ENCODE measurements around the gene APOE. TPM values are rescaled to one million over a fixed set of nuclear protein-coding genes. Genes with fewer than 3 reads are reported as not detected.

APOE gene
- total and polyA plus RNA-seq, 2 of the 13 experiments (the other 11 are each of a cell fraction or from before 2014, with no cell fraction given) = 1,328 to 1,470 TPM

DNA sequence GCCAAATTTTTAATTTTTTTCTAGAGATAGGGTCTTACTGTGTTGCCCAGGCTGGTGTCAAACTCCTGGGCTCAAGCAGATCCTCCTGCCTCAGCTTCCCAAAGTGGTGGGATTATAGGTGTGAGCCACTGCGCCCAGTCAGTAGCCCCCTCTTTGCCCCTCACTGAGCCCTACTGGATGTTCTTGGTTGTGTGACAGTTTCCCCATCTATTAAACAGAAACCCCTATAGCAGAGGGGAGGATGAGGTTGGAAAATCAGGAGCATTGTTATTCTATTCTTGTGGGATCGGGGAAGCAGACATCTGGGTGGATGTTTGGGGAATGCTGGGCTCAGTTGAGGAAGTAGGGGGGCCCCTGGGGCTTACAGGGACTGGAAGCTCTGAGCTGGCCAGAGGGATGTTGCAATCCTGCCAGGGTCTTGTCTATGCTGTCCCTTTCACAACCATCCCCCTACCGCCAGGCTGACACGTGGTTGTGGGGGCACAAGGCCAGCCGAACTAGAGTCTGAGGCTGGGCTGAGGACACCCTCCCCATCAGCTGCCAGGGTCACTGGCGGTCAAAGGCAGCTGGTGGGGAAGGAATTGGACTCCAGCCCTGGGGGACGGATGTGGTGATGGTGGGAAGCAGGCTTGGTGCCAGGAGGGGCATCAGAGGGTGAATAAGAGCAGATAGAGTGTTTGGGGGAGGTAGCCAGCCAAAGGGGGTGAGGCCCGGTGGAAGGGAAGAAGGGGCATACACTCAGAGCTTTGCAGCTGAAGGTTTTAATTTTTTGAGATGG lies 19.7 kb downstream of the APOE start (continued):
- TF ChIP-seq CREB1 (IDR thresholded peaks at IDR 0.05) (peak; percentile 47; the same call in 1 of the 2 replicates), CREB1 (CRISPR knock-in tag; IDR thresholded peaks at IDR 0.05) (no peak; the same call in 1 of the 2 replicates), CENPX (CRISPR knock-in tag; IDR thresholded peaks at IDR 0.05) (no peak), RARA (CRISPR knock-in tag; IDR thresholded peaks at IDR 0.05) (peak; percentile 100), ZNF777 (CRISPR knock-in tag; IDR thresholded peaks at IDR 0.05) (no peak), ZNF33B (CRISPR knock-in tag; IDR thresholded peaks at IDR 0.05) (0 out of 2 replicates have a peak, but pooled peaks have one; percentile 69), PPARG (CRISPR knock-in tag; conservative IDR thresholded peaks at IDR 0.05) (peak; percentile 91), MAFF (IDR thresholded peaks at IDR 0.05; ENCODE audit: low read depth, low read length) (no peak), TEAD3 (CRISPR knock-in tag; optimal IDR thresholded peaks at IDR 0.05; ENCODE audit: borderline replicate concordance) (peak; percentile 94), MBNL3 (CRISPR knock-in tag; conservative IDR thresholded peaks at IDR 0.05) (no peak), RBFOX2 (IDR thresholded peaks at IDR 0.05; ENCODE audit: low read depth, low read length) (peak; percentile 25; the same call in 1 of the 2 replicates), ZNF530 (CRISPR knock-in tag; IDR thresholded peaks at IDR 0.05; ENCODE audit: low read depth) (no peak), FOSL1 (CRISPR knock-in tag; IDR thresholded peaks at IDR 0.05; ENCODE audit: borderline replicate concordance) (peak; percentile 59; the same call in 1 of the 2 replicates), KLF6 (CRISPR knock-in tag; IDR thresholded peaks at IDR 0.05) (peak; percentile 81), NRL (CRISPR knock-in tag; IDR thresholded peaks at IDR 0.05; ENCODE audit: borderline replicate concordance) (peak; percentile 97), ZNF713 (CRISPR knock-in tag; IDR thresholded peaks at IDR 0.05) (peak; percentile 98; the same call in 1 of the 2 replicates), TAF1 (CRISPR knock-in tag; IDR thresholded peaks at IDR 0.05) (peak; percentile 52; the same call in 1 of the 2 replicates), CCDC6 (CRISPR knock-in tag; IDR thresholded peaks at IDR 0.05) (peak; percentile 99), SRSF1 (optimal IDR thresholded peaks at IDR 0.05; ENCODE audit: low read depth, low read length) (no peak)
- TF ChIP-seq, protein P1, sequence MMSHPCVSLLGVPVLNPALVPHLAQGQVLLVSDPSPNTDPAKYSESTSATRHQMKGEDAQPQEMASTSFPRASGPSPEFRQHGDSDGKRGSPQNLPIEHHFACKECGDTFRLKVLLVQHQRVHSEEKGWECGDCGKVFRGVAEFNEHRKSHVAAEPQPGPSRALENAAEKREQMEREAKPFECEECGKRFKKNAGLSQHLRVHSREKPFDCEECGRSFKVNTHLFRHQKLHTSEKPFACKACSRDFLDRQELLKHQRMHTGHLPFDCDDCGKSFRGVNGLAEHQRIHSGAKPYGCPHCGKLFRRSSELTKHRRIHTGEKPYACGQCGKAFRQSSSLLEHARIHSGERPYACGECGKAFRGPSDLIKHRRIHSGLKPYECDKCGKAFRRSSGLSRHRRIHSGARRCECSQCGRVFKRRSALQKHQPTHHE (CRISPR knock-in tag; IDR thresholded peaks at IDR 0.05; ENCODE audit: borderline replicate concordance) = peak; percentile 83; the same call in 1 of the 2 replicates
- TF ChIP-seq, protein P2, sequence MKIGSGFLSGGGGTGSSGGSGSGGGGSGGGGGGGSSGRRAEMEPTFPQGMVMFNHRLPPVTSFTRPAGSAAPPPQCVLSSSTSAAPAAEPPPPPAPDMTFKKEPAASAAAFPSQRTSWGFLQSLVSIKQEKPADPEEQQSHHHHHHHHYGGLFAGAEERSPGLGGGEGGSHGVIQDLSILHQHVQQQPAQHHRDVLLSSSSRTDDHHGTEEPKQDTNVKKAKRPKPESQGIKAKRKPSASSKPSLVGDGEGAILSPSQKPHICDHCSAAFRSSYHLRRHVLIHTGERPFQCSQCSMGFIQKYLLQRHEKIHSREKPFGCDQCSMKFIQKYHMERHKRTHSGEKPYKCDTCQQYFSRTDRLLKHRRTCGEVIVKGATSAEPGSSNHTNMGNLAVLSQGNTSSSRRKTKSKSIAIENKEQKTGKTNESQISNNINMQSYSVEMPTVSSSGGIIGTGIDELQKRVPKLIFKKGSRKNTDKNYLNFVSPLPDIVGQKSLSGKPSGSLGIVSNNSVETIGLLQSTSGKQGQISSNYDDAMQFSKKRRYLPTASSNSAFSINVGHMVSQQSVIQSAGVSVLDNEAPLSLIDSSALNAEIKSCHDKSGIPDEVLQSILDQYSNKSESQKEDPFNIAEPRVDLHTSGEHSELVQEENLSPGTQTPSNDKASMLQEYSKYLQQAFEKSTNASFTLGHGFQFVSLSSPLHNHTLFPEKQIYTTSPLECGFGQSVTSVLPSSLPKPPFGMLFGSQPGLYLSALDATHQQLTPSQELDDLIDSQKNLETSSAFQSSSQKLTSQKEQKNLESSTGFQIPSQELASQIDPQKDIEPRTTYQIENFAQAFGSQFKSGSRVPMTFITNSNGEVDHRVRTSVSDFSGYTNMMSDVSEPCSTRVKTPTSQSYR (CRISPR knock-in tag; IDR thresholded peaks at IDR 0.05; ENCODE audit: borderline replicate concordance) = peak; percentile 100
- TF ChIP-seq, protein P3, sequence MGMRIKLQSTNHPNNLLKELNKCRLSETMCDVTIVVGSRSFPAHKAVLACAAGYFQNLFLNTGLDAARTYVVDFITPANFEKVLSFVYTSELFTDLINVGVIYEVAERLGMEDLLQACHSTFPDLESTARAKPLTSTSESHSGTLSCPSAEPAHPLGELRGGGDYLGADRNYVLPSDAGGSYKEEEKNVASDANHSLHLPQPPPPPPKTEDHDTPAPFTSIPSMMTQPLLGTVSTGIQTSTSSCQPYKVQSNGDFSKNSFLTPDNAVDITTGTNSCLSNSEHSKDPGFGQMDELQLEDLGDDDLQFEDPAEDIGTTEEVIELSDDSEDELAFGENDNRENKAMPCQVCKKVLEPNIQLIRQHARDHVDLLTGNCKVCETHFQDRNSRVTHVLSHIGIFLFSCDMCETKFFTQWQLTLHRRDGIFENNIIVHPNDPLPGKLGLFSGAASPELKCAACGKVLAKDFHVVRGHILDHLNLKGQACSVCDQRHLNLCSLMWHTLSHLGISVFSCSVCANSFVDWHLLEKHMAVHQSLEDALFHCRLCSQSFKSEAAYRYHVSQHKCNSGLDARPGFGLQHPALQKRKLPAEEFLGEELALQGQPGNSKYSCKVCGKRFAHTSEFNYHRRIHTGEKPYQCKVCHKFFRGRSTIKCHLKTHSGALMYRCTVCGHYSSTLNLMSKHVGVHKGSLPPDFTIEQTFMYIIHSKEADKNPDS (CRISPR knock-in tag; IDR thresholded peaks at IDR 0.05) = peak; percentile 54; the same call in 1 of the 2 replicates
- TF ChIP-seq, protein P4, sequence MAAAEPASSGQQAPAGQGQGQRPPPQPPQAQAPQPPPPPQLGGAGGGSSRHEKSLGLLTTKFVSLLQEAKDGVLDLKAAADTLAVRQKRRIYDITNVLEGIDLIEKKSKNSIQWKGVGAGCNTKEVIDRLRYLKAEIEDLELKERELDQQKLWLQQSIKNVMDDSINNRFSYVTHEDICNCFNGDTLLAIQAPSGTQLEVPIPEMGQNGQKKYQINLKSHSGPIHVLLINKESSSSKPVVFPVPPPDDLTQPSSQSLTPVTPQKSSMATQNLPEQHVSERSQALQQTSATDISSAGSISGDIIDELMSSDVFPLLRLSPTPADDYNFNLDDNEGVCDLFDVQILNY (CRISPR knock-in tag; conservative IDR thresholded peaks at IDR 0.05) = no peak

All from HepG2 (cell line).